GM23338 (cell line): ENCODE data around the gene MKNK2. TPM values are rescaled to one million over a fixed set of nuclear protein-coding genes. Genes with fewer than 3 reads are reported as not detected.

Source experiments
- ATAC-seq: fragments of 200-7000 bp; cut with Tn5 transposase; 3 replicates; pipeline ENCODE4 v1.9.1; 2020
- DNase-seq: peaks from one replicate; pipeline ENCODE4 v3.0.0-alpha.2; 2015; ENCODE audit warnings: low spot score
- H2AFZ ChIP-seq: fragments of 200-600 bp; sonication (generic); 2 replicates; pipeline ENCODE4 v1.8.0; 2016; ENCODE audit warnings: antibody characterized with exemption, mild to moderate bottlenecking, moderate library complexity
- H3F3A ChIP-seq: fragments of 200-600 bp; sonication (generic); replicated peaks from 2 replicates; pipeline ENCODE4 v1.8.0; 2017; ENCODE audit warnings: antibody characterized with exemption, mixed run types, low read depth
- H3K27ac ChIP-seq: fragments of 200-600 bp; sonication (generic); 2 replicates; pipeline ENCODE4 v1.6.1; 2016; ENCODE audit warnings: low read depth
- H3K27me3 ChIP-seq: fragments of 200-600 bp; sonication (generic); 2 replicates; pipeline ENCODE4 v1.8.0; 2016; ENCODE audit warnings: mild to moderate bottlenecking, mixed run types, moderate library complexity; ENCODE audit not compliant: insufficient read depth
- H3K36me3 ChIP-seq: fragments of 200-600 bp; sonication (generic); 2 replicates; pipeline ENCODE4 v1.8.0; 2016; ENCODE audit warnings: mild to moderate bottlenecking; ENCODE audit not compliant: insufficient read depth
- H3K4me1 ChIP-seq: fragments of 200-600 bp; sonication (generic); 2 replicates; pipeline ENCODE4 v1.8.0; 2016; ENCODE audit warnings: mild to moderate bottlenecking, moderate library complexity; ENCODE audit not compliant: insufficient read depth
- H3K4me2 ChIP-seq: fragments of 200-600 bp; sonication (generic); 2 replicates; pipeline ENCODE4 v1.7.1; 2017; ENCODE audit warnings: mixed run types
- H3K4me3 ChIP-seq: fragments of 200-600 bp; sonication (generic); 2 replicates; pipeline ENCODE4 v1.6.1; 2016; ENCODE audit warnings: mixed run types
- H3K79me2 ChIP-seq: fragments of 200-600 bp; sonication (generic); replicated peaks from 2 replicates; pipeline ENCODE4 v1.8.0; 2017; ENCODE audit warnings: mild to moderate bottlenecking; ENCODE audit not compliant: insufficient read depth
- H3K9me2 ChIP-seq: fragments of 200-600 bp; sonication (generic); 2 replicates; pipeline ENCODE4 v1.8.0; 2017; ENCODE audit not compliant: insufficient read depth
- H4K20me1 ChIP-seq: fragments of 200-600 bp; sonication (generic); replicated peaks from 2 replicates; pipeline ENCODE4 v1.8.0; 2017; ENCODE audit warnings: mild to moderate bottlenecking; ENCODE audit not compliant: insufficient read depth
- H3K27ac Mint-ChIP-seq: 2 replicates; pipeline ENCODE4 v1.8.0; 2020; ENCODE audit warnings: inconsistent platforms, mild to moderate bottlenecking, moderate library complexity, mixed read lengths
- H3K27me3 Mint-ChIP-seq: 3 replicates; pipeline ENCODE4 v1.8.0; 2022; ENCODE audit warnings: low read depth, mild to moderate bottlenecking, moderate library complexity, mixed read lengths, inconsistent platforms; ENCODE audit not compliant: insufficient read depth, poor library complexity
- H3K36me3 Mint-ChIP-seq: 3 replicates; pipeline ENCODE4 v1.8.0; 2021; ENCODE audit warnings: low read depth, mild to moderate bottlenecking, inconsistent platforms, moderate library complexity, mixed read lengths
- H3K4me1 Mint-ChIP-seq: 3 replicates; pipeline ENCODE4 v1.8.0; 2020; ENCODE audit warnings: mild to moderate bottlenecking, inconsistent platforms, mixed read lengths
- H3K4me3 Mint-ChIP-seq: 3 replicates; pipeline ENCODE4 v1.8.0; 2021; ENCODE audit warnings: moderate library complexity, mild to moderate bottlenecking, inconsistent platforms, mixed read lengths
- H3K9me3 Mint-ChIP-seq: 3 replicates; pipeline ENCODE4 v1.8.0; 2020; ENCODE audit warnings: moderate library complexity, mild to moderate bottlenecking, inconsistent platforms, mixed read lengths
- CREB1 ChIP-seq: fragments of 250-450 bp; sonication (Bioruptor Pico); IDR thresholded peaks from 2 replicates; pipeline ENCODE4 v1.5.0; 2020; ENCODE audit warnings: low read depth, mild to moderate bottlenecking, moderate library complexity
- CTCF ChIP-seq, 2 experiments: fragments of 200-600 bp in 1 of 2; sonication (generic) in 1 of 2; conservative IDR thresholded peaks; 2 replicates each; pipeline versions ENCODE4 v1.5.1 to v1.6.1; 2016 to 2017; ENCODE audit warnings: antibody characterized with exemption in 2 of 2, low read depth in 2 of 2, mild to moderate bottlenecking in 2 of 2, moderate library complexity in 1 of 2
- ETS1 ChIP-seq: IDR thresholded peaks from 2 replicates; pipeline ENCODE4 v1.6.1; 2016; ENCODE audit warnings: antibody characterized with exemption
- EZH2 ChIP-seq: fragments of 200-600 bp; sonication (generic); IDR thresholded peaks from one replicate; pipeline ENCODE4 v1.8.0; 2017; ENCODE audit warnings: antibody characterized with exemption, mild to moderate bottlenecking, low read depth; ENCODE audit not compliant: unreplicated experiment
- EZH2phosphoT487 ChIP-seq: fragments of 200-600 bp; sonication (generic); IDR thresholded peaks from one replicate; pipeline ENCODE4 v1.8.1; 2018; ENCODE audit warnings: antibody characterized with exemption; ENCODE audit not compliant: unreplicated experiment
- JUNB ChIP-seq: IDR thresholded peaks from one replicate; pipeline ENCODE4 v1.6.1; 2016; ENCODE audit warnings: antibody characterized with exemption; ENCODE audit not compliant: unreplicated experiment
- NANOG ChIP-seq: IDR thresholded peaks from 2 replicates; pipeline ENCODE4 v1.6.1; 2016; ENCODE audit warnings: antibody characterized with exemption, borderline replicate concordance
- POLR2AphosphoS5 ChIP-seq: IDR thresholded peaks from 2 replicates; pipeline ENCODE4 v1.6.1; 2016; ENCODE audit warnings: antibody characterized with exemption, low read depth
- REST ChIP-seq: IDR thresholded peaks from one replicate; pipeline ENCODE4 v1.6.1; 2018; ENCODE audit warnings: antibody characterized with exemption; ENCODE audit not compliant: unreplicated experiment
- STAT1 ChIP-seq: IDR thresholded peaks from one replicate; pipeline ENCODE4 v1.6.1; 2016; ENCODE audit warnings: antibody characterized with exemption; ENCODE audit not compliant: unreplicated experiment
- ZNF114 ChIP-seq: fragments of 250-450 bp; sonication (Bioruptor Pico); IDR thresholded peaks from 2 replicates; pipeline ENCODE4 v1.5.0; 2020; ENCODE audit warnings: mild to moderate bottlenecking, moderate library complexity
- ZNF331 ChIP-seq: fragments of 250-450 bp; sonication (Bioruptor Pico); IDR thresholded peaks from 2 replicates; pipeline ENCODE4 v1.5.0; 2020; ENCODE audit warnings: low read depth, mild to moderate bottlenecking, moderate library complexity
- ZNF462 ChIP-seq: fragments of 250-450 bp; sonication (Bioruptor Pico); IDR thresholded peaks from 2 replicates; pipeline ENCODE4 v1.5.0; 2020; ENCODE audit warnings: mild to moderate bottlenecking, moderate library complexity
- polyA plus RNA-seq: library from polyadenylated mRNA; unstranded; fragments of >200 nt; fragmentation: Nextera tagmentation; extraction: Ambion mirVana; gene quantifications from 2 replicates; pipeline ENCODE4 v1.2.1, GENCODE V29; 2016
- total RNA-seq: library from RNA; depleted of rRNA; stranded (reverse); fragments of >200 nt; shearing (Covaris generic); gene quantifications from 2 replicates; pipeline ENCODE4 v1.2.3, GENCODE V29; 2014

The MKNK2 gene
- total and polyA plus RNA-seq, 2 experiments from 2014 or later: 71.0 to 159 TPM

- no peak for TF ChIP-seq ZNF462
- no peak for TF ChIP-seq NANOG
- TF ChIP-seq ETS1: no peak
- TF ChIP-seq EZH2phosphoT487: no peak
- no peak for TF ChIP-seq CREB1
- TF ChIP-seq POLR2AphosphoS5: no peak
- TF ChIP-seq ZNF331 (CRISPR knock-in tag): no peak
- TF ChIP-seq STAT1: no peak
- TF ChIP-seq ZNF114 (CRISPR knock-in tag): no peak
- no peak for TF ChIP-seq JUNB
- no peak for TF ChIP-seq EZH2
- TF ChIP-seq CTCF (conservative IDR thresholded peaks at IDR 0.05; ENCODE audit: low read depth in 2 of 2): no peak
- no peak for TF ChIP-seq REST
- no peak for ATAC-seq
- Histone ChIP-seq H3K79me2 (no peaks in the 10 kb centered on the region), H3K27ac (0 out of 2 replicates have a peak overlapping the region, but pooled peaks have one; percentile 50), H3F3A (no peaks in the 10 kb centered on the region), H4K20me1 (no peaks in the 10 kb centered on the region), H3K36me3 (no peaks in the 10 kb centered on the region; the same call in 1 of the 2 replicates), H3K27me3 (no peaks in the 10 kb centered on the region), H3K4me1 (no peaks in the 10 kb centered on the region), H3K4me3 (no peak overlapping the region), H3K9me2 (no peaks in the 10 kb centered on the region), H2AFZ (no peak overlapping the region), H3K4me2 (no peak overlapping the region)
- H3K4me1 Mint-ChIP-seq: no peaks in the 10 kb centered on the region
- peaks cover 17% of the 10 kb centered on the region for H3K27me3 Mint-ChIP-seq
- 0 out of 2 replicates have a peak overlapping the region, but pooled peaks have one; percentile 36 for H3K27ac Mint-ChIP-seq
- peaks cover 5% of the 10 kb centered on the region; the same call in 2 of the 3 replicates for H3K36me3 Mint-ChIP-seq
- DNase-seq: no peak
- no peaks in the 10 kb centered on the region for H3K9me3 Mint-ChIP-seq
- no peak overlapping the region; the same call in 2 of the 3 replicates for H3K4me3 Mint-ChIP-seq
Measured at GRCh38 chr19:2072757-2073551, 21.9 kb upstream of the MKNK2 start.
